HG03108 (cell line): ENCODE results near the gene THRSP.
"Not testable (repeated sequence)": the region's sequence is repeated elsewhere in the genome, so short reads cannot be mapped to it uniquely, and the experiment has no call there.

ENCODE experiments used
- ATAC-seq: cut with Tn5 transposase; IDR thresholded peaks from one replicate; pipeline ENCODE4 v1.9.1; 2021; ENCODE audit warnings: moderate library complexity; ENCODE audit not compliant: unreplicated experiment

THRSP gene

GRCh38 chr11:78086521-78087074 lies 22.9 kb downstream of the THRSP start:
- not testable (repeated sequence) for ATAC-seq

GRCh38 chr11:78094250-78094649 lies 30.6 kb downstream of the THRSP start:
- ATAC-seq: no peak

GRCh38 chr11:78097666-78098385 lies 34.2 kb downstream of the THRSP start:
- no peak for ATAC-seq

DNA sequence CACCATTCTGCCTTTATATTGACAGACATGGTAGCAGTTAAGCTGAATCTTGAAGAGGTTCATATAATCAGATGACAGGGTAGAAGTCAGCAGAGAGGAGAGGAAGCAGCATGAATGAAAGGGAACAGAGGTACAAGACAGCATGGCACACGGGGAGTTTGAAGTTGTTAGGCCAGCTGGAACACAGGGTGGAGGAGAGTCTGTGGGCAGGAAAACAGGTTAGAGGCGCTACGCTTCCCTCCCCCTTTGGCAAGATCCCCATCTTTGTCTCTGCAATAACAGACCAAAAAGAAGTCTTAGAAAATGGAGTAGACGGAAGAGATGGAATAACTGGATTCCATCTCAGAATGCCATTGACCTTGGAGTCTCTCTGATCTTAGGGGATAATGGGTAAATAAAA lies 36.0 kb downstream of the THRSP start:
- no peak for ATAC-seq

GRCh38 chr11:78100261-78100660 lies 36.6 kb downstream of the THRSP start:
- ATAC-seq: no peak

- no peak for ATAC-seq
These were observed 37.2 kb downstream of the THRSP start for GRCh38 chr11:78100676-78101472.

GRCh38 chr11:78109081-78110015 lies 45.7 kb downstream of the THRSP start:
- no peak for ATAC-seq

- no peak for ATAC-seq
These were observed 46.7 kb downstream of the THRSP start for GRCh38 chr11:78110351-78110750.

DNA sequence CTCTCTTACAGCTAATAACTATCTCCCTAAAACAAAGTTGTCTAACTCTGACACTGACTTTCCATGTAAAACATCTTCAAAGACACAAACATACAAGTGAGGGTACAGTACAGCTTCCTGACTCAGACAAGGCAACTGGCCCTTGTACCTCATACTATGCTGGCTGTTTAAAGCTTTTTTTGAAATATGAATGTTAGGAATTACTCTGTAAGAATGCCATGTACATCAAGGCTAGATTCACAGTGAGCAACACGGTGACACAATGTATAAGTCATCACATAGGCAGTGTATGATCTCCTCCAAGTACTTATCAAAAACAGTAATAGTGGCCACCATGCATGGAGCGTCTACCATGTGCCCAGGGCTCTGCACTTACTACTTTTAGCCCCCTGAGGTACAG lies 47.2 kb downstream of the THRSP start:
- no peak for ATAC-seq

DNA sequence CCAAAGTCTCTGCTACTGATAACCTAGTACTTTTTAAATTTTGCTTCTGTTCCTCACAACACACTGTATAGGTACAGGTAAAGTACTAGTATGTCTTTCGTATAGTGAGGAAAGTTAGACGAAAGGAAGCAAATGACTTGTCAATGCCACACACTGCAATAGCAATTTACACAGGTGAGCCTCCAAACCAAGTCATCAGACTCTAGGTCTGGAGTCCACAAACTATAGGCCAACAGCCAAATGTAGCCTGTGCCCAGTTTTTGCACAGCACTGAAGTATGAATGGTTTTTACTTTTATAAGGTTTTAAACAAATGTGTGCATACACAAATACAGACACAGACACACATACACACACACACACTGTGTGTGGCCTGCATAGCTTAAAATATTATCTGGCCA lies 47.6 kb downstream of the THRSP start:
- ATAC-seq: no peak

DNA sequence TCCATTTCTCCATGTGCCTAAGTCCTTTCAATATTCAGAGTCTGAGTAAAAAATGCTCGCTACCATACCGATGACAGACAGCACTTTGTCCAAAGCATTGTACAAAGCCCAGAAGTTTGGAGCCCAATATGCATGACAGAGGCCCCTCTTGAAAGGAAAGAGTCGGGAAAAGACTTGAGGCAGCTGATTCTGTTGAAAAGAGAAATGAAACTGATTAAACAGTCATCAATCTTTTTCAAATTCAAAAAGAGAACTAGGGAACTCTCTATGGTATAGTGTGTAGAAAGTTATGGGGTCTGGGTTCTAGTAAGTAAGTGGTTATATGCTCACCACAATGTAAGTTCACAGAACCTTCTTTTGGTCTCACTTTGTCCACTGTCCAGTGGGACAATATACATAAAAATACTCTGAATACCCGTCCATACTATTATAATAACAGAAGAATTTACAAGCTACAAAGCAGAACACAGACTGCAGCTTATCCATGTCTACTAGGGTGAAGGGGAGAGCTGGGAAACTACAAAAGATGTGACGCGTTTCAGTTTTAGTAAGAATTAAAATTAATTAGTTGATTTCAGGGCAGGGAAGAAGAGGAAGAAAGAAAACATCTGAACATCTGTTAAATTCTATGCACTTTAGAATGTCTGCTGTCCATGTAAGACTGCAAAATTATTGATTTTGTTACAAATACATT lies 49.1 kb downstream of the THRSP start:
- peak; percentile 65 for ATAC-seq
